DOHH2 (cell line): ENCODE data around the gene ABLIM2.
"Not testable (repeated sequence)": the region's sequence is repeated elsewhere in the genome, so short reads cannot be mapped to it uniquely, and the experiment has no call there.

Source experiments
- CTCF ChIP-seq: fragments of 200-600 bp; sonication (generic); IDR thresholded peaks from one replicate; pipeline ENCODE4 v1.5.1; 2014; ENCODE audit warnings: antibody characterized with exemption, mild to moderate bottlenecking, low read depth, low read length; ENCODE audit not compliant: poor library complexity, severe bottlenecking
- EZH2phosphoT487 ChIP-seq: fragments of 200-600 bp; sonication (generic); IDR thresholded peaks from 2 replicates; pipeline ENCODE4 v1.6.1; 2017; ENCODE audit warnings: borderline replicate concordance, mild to moderate bottlenecking, antibody characterized with exemption, low read length, moderate library complexity, mixed read lengths

GRCh38 chr4:8139726-8140125 lies 18.9 kb downstream of the ABLIM2 start:
- TF ChIP-seq CTCF, EZH2phosphoT487: not testable (repeated sequence)
